ENCODE results near the gene EIF2AK2. TPM values are rescaled to one million over a fixed set of nuclear protein-coding genes. Genes with fewer than 3 reads are reported as not detected.

EIF2AK2 gene
- total RNA-seq, 2 experiments from 2014 or later = 48.1 to 52.6 TPM

DNA sequence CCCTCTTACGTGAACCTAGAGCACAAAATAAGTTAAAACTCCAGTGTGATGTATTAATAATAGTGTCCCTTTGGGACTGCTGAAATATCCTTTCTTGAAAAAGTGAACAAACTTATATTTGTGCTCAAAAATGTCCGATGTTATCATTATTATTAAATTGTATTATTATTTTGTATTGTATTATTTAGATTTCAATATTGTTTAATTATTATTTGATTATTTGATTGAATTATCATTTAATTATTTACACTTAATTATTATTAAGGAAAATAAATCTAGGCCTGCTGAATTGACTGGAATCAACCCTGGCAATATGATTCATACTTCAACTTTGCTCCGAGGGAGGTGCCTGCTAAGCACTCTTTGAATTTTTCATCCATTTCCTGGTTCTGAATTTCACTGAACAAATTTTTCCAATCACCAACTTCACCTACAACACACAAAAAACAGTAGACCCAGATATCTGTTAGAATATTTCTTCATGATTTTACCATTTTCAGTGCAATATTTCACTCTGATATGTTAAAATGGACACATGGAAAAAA lies 10.9 kb upstream of the EIF2AK2 start:
- intact Hi-C loops (cut with micrococcal nuclease) = loop anchor here (2.0 to 10.0 kb wide), 4 partner anchors 29 to 370 kb away; partner anchors contain the start of gene CEBPZOS
- Mint-ChIP-seq H3K36me3 (peaks cover 6% of the 10 kb centered on the region), H3K4me3 (no peak overlapping the region), H3K4me1 (ENCODE audit: low read depth) (peaks cover 2% of the 10 kb centered on the region), H3K9me3 (peaks cover 12% of the 10 kb centered on the region), H3K27me3 (no peaks in the 10 kb centered on the region), H3K27ac (no peak overlapping the region)
- ChIA-PET POLR2A (no interaction called here), CTCF (interaction anchor here (0.6 to 2.2 kb wide), 8 partner anchors 9 to 710 kb away, joined by 3 to 8 read pairs (median 4); no protein-coding TSS in a partner anchor)
- no peak for DNase-seq

DNA sequence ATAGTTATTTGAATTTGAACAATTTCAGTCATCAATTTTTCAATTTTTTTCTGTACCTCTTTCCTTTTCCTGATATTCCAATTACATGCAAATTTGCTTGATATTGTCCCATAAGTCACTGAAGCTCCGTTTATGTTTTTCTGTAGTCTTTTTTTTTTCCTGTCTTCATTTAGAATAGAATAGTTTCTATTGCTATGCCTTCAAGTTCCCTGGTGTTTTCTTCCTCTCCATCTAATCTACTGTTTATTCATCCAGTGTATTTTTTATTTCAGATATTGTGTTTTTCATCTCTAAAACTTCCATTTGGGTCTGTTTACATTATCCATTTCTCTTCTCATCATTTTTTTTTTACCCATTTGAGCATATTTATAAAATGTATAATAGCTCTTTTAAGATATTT lies 8.0 kb upstream of the EIF2AK2 start:
- ChIA-PET CTCF (no interaction called here), POLR2A (no interaction called here)
- Mint-ChIP-seq H3K4me3 (no peak overlapping the region), H3K27ac (no peak overlapping the region), H3K4me1 (ENCODE audit: low read depth) (peaks cover 2% of the 10 kb centered on the region), H3K27me3 (no peaks in the 10 kb centered on the region), H3K36me3 (peaks cover 6% of the 10 kb centered on the region), H3K9me3 (peaks cover 12% of the 10 kb centered on the region)
- intact Hi-C loops (cut with micrococcal nuclease) = loop anchor here (5.0 to 10.0 kb wide), 3 partner anchors 210 to 373 kb away; no protein-coding TSS in a partner anchor
- no peak for DNase-seq

DNA sequence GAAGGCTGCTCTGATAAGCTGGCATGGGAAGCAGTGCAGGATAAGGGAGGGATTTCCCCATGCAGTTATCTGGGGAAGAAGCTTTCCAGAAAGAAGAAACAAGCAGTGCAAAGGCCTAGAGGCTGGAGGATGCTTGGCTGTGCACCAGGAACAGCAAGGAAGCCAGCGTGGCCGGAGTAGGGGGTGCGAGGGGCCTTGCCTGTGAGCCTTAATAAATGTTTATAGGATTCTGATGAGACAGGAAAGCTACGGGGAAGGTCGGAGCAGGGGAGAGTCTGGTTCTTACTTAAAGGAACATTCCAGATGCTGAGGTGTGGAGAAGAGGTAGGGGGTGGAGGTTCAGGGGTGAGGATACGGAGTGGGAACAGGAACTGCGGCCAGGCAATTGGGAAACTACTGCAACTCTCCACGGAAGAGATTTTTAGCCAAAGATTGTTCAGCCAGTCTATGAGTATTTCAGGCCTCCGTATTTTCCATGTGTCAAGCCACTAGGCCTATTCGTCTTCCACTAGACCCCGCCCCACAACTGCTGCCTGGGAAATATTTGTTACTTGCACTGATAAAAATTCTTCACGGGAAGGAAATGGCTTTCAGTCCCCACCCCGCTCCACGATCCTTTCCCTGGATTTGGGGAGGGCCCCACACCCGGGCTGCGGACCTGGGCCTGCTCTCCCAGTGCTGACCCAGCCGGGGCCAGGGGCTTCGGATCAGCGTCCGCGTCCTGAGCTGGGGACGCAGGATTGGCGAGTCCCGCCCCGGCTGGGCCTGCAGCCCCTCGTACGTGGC lies 516 bp downstream of the EIF2AK2 start:
- Mint-ChIP-seq H3K9me3 (no peaks in the 10 kb centered on the region), H3K27me3 (no peaks in the 10 kb centered on the region), H3K4me3 (peak overlapping the region; percentile 80), H3K27ac (peak overlapping the region; percentile 66), H3K4me1 (ENCODE audit: low read depth) (peaks cover 40% of the 10 kb centered on the region), H3K36me3 (peaks cover 22% of the 10 kb centered on the region)
- DNase-seq = peak; percentile 50
- intact Hi-C loops (cut with micrococcal nuclease) = loop anchor here (2.0 to 5.0 kb wide), 4 partner anchors 41 to 716 kb away; partner anchors contain the start of genes CEBPZOS, PRKD3 and STRN
- ChIA-PET CTCF (interaction anchor here (0.6 to 1.4 kb wide), 4 partner anchors 10 to 1354 kb away, joined by 3 to 4 read pairs (median 3); no protein-coding TSS in a partner anchor), POLR2A (interaction anchor here (1.0 to 1.7 kb wide), 5 partner anchors 10 to 75 kb away, joined by 3 to 7 read pairs (median 3); partner anchors contain the start of genes CEBPZ and NDUFAF7)

DNA sequence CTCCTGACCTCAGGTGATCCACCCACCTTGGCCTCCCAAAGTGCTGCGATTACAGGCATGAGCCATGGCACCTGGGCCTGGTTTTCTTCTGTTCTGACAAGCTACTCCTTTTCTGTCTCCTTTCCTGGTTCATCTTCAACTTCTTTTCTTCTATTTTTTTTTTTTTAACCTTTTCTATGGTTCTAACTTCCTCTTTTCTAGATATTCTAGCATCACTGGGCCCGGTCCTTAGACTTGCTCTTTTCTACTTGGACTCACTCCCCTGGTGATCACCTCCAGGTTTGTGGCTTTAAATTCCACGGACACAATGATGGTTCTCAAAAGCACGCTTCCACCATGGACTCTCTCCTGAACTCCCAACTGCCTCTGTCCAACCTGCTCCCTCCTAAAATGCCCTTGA lies 2.0 kb downstream of the EIF2AK2 start:
- peaks cover 53% of the 10 kb centered on the region for H3K4me1 Mint-ChIP-seq (ENCODE audit: low read depth)
- H3K36me3 Mint-ChIP-seq = peaks cover 22% of the 10 kb centered on the region
- intact Hi-C loops (cut with micrococcal nuclease) = loop anchor here (5.0 kb wide), 3 partner anchors 168 to 718 kb away; partner anchors contain the start of genes PRKD3 and STRN
- H3K9me3 Mint-ChIP-seq = no peaks in the 10 kb centered on the region
- POLR2A ChIA-PET = interaction anchor here (0.6 kb wide), 1 partner anchor 42 kb away, joined by 3 read pairs; no protein-coding TSS in a partner anchor
- H3K4me3 Mint-ChIP-seq = no peak overlapping the region
- DNase-seq = no peak
- CTCF ChIA-PET = interaction anchor here (1.1 kb wide), 1 partner anchor 14 kb away, joined by 4 read pairs; no protein-coding TSS in a partner anchor
- no peaks in the 10 kb centered on the region for H3K27me3 Mint-ChIP-seq
- no peak overlapping the region for H3K27ac Mint-ChIP-seq

DNA sequence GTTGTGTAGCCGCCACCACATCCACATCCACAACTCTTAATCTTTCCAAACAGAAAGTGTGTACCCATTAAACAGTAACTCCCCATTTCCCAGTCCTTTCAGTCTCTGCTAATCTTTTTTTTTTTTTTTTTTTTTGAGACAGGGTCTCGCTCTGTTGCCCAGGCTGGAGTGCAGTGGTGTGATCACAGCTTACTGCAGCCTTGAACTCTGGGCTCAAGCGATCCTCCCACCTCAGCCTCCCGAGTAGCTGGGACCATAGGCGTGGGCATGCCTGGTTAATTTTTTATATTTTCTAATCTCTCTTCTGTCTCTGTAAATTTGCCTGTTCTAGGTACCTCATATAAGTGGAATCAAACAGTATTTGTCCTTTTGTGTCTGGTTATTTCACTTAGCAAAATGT lies 3.6 kb downstream of the EIF2AK2 start:
- Mint-ChIP-seq H3K9me3 (no peaks in the 10 kb centered on the region), H3K27ac (no peak overlapping the region), H3K27me3 (no peaks in the 10 kb centered on the region), H3K4me3 (no peak overlapping the region), H3K4me1 (ENCODE audit: low read depth) (peaks cover 56% of the 10 kb centered on the region), H3K36me3 (peaks cover 28% of the 10 kb centered on the region)
- ChIA-PET POLR2A (no interaction called here), CTCF (no interaction called here)
- DNase-seq = no peak
- intact Hi-C loops (cut with micrococcal nuclease) = no loop called here

DNA sequence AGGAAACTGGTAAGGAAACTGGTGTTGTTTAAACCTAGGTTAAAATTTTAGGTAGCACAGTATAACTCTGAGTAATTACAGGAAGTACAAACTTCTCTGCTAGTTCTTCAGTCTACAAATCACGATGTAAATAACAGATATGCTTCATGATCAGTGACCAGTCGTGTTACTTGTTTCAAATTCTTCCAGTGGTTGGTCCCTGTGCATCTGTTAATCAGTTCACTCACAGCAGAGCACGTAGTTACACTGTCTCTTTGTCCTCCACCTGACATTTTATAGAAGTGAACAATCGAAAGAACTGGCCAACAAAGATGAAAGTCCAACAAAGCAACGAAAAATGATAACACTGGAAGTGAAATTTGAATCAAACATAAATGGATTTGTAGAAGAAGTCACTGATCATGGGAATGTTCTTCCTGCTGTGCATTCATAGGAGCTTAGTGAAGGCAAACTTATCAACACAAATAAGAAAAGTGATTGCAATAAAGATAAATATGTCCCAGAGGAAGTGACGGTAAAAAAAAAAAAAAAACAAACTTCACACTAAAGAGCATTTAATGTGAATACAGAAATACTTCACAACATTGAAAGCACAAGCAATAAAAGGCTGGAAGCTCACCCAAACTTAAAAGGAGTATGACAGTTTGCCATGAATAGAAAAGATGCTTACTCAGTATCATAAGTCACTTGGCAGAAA lies 7.0 kb downstream of the EIF2AK2 start:
- intact Hi-C loops (cut with micrococcal nuclease) = no loop called here
- H3K4me3 Mint-ChIP-seq = peak overlapping the region; percentile 50
- H3K4me1 Mint-ChIP-seq (ENCODE audit: low read depth) = peaks cover 35% of the 10 kb centered on the region
- H3K27me3 Mint-ChIP-seq = no peaks in the 10 kb centered on the region
- peaks cover 40% of the 10 kb centered on the region for H3K36me3 Mint-ChIP-seq
- ChIA-PET POLR2A (no interaction called here), CTCF (no interaction called here)
- H3K27ac Mint-ChIP-seq = peak overlapping the region; percentile 77
- H3K9me3 Mint-ChIP-seq = no peaks in the 10 kb centered on the region
- DNase-seq = no peak

DNA sequence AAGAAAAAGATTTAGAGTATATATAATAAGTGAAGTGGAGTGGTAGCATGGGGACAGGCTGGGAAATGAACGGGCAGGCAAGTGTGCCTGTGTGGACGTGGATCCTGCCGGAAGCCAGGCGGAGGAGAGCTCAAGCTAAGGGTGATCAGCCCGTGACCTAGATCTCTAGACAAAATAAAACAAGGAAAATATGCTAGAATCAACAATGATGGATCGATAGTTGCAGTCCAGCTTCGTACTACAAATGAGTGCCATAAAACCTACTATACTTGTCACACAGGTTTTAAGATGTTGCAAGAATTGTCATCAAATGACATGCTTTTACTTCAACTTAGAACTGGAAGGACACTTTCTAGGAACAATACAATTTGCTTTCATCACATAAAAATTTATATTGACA lies 8.5 kb downstream of the EIF2AK2 start:
- H3K9me3 Mint-ChIP-seq = no peaks in the 10 kb centered on the region
- intact Hi-C loops (cut with micrococcal nuclease) = no loop called here
- no peak for DNase-seq
- H3K27ac Mint-ChIP-seq = no peak overlapping the region
- peaks cover 29% of the 10 kb centered on the region for H3K4me1 Mint-ChIP-seq (ENCODE audit: low read depth)
- ChIA-PET POLR2A (no interaction called here), CTCF (interaction anchor here (0.6 kb wide), 1 partner anchor 103 kb away, joined by 3 read pairs; no protein-coding TSS in a partner anchor)
- H3K36me3 Mint-ChIP-seq = peaks cover 37% of the 10 kb centered on the region
- no peak overlapping the region for H3K4me3 Mint-ChIP-seq
- H3K27me3 Mint-ChIP-seq = no peaks in the 10 kb centered on the region

DNA sequence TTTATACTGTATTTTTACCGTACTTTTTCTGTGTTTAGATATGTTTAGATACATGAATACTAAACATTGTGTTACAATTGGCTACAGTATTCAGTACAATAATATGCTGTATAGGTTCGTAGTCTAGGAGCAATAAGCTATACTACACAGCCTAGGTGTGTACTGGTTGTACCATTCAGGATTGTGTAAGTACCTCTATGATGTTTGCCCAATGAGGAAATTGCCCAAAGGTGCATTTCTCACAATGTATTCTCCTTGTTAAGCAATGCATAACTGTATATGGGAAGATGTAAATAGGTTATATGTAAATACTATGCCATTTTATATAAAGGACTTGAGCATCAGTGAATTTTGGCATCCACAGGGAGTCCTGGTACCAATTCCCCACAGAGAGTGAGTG lies 10.7 kb downstream of the EIF2AK2 start:
- ChIA-PET POLR2A (interaction anchor here (1.2 kb wide), 1 partner anchor 11 kb away, joined by 3 read pairs; the partner anchor contains the start of gene EIF2AK2), CTCF (interaction anchor here (1.0 kb wide), 2 partner anchors 11 to 23 kb away, joined by 3 read pairs; partner anchors contain the start of gene EIF2AK2)
- Mint-ChIP-seq H3K9me3 (no peaks in the 10 kb centered on the region), H3K27me3 (no peaks in the 10 kb centered on the region), H3K27ac (no peak overlapping the region), H3K36me3 (peaks cover 31% of the 10 kb centered on the region), H3K4me1 (ENCODE audit: low read depth) (peaks cover 16% of the 10 kb centered on the region), H3K4me3 (no peak overlapping the region)
- no peak for DNase-seq
- intact Hi-C loops (cut with micrococcal nuclease) = no loop called here

DNA sequence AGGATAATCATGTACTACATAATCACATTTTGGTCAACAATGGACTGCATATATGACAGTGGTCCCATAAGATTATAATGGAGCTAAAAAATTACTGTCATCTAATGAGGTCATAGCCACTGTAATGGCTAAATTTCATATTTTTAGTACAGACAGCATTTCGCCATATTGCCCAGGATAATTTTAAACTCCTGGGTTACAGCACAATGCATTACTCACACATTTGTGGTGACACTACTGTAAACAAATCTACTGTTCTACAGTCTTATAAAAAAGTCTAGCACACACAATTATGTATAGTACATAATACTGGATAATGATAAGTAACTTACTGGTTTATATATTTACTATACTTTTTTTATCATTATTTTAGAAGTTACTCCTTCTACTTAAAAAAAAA lies 12.8 kb downstream of the EIF2AK2 start:
- no peak overlapping the region for H3K27ac Mint-ChIP-seq
- ChIA-PET CTCF (no interaction called here), POLR2A (no interaction called here)
- H3K27me3 Mint-ChIP-seq = no peaks in the 10 kb centered on the region
- no peak for DNase-seq
- H3K4me1 Mint-ChIP-seq (ENCODE audit: low read depth) = peaks cover 7% of the 10 kb centered on the region
- H3K4me3 Mint-ChIP-seq = no peak overlapping the region
- no peaks in the 10 kb centered on the region for H3K9me3 Mint-ChIP-seq
- intact Hi-C loops (cut with micrococcal nuclease) = no loop called here
- peaks cover 43% of the 10 kb centered on the region for H3K36me3 Mint-ChIP-seq

DNA sequence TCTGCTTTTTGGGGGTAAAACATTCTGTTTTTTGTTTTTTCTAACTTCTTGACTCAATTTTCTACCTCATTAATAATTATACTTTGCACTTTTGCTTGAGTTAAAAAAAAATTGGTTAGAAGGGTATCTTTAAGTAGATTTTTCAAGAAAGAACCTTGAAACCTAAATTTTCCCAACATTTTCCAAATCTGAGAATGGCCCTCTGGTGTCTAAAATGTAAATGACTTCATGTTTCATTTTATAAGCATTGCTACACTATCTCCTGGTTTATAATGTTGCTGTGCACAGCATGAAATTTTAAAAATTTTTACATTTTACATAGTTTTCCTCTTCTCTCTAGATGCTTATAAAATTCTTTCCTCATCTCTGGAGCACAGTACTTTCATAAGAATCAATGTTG lies 14.2 kb downstream of the EIF2AK2 start:
- Mint-ChIP-seq H3K27ac (no peak overlapping the region), H3K4me3 (no peak overlapping the region), H3K4me1 (ENCODE audit: low read depth) (peaks cover 6% of the 10 kb centered on the region), H3K27me3 (no peaks in the 10 kb centered on the region), H3K9me3 (no peaks in the 10 kb centered on the region), H3K36me3 (peaks cover 38% of the 10 kb centered on the region)
- ChIA-PET CTCF (no interaction called here), POLR2A (interaction anchor here (0.9 kb wide), 1 partner anchor 38 kb away, joined by 3 read pairs; no protein-coding TSS in a partner anchor)
- no peak for DNase-seq
- intact Hi-C loops (cut with micrococcal nuclease) = no loop called here

DNA sequence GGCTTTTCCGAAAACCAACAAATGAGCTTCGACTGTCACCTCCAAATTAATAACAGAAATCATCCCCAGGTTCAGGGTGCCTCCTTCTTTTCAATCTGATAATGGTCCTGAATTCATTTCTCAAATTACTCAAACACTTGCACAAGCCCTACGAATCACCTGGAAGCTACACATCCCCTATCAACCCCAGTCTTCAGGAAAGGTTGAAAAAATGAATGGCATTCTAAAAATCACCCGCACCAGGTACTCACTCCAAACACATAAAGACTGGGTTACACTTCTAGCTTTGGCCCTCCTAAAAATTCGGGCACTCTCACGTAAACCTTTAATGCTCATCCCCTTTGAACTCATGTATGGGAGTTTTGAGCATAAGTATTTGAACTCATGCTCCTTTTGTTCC lies 23.9 kb downstream of the EIF2AK2 start:
- POLR2A ChIA-PET = no interaction called here
- intact Hi-C loops (cut with micrococcal nuclease) = no loop called here
- Mint-ChIP-seq H3K9me3 (no peaks in the 10 kb centered on the region), H3K4me3 (no peak overlapping the region), H3K36me3 (peaks cover 48% of the 10 kb centered on the region), H3K4me1 (ENCODE audit: low read depth) (no peaks in the 10 kb centered on the region), H3K27me3 (no peaks in the 10 kb centered on the region), H3K27ac (no peak overlapping the region)
- CTCF ChIA-PET = no interaction called here
- DNase-seq = no peak

DNA sequence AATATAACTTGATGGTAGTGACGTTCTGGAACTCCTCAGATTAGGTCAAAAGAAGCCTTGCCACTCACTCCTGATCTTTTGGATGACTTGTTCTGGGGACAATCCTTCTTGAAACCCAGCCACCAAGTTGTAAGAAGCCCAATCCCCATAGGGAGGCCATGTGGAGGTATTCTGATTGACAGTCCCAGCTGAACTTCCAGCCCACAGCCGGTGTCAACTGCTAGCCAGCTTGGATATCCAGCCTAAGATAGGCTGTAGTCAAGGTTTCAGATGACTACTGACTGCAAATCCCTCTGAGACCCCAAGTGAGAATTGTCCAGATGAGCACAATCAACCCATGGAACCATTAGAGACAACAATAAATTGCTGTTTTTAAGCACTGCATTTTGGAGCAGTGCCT lies 31.4 kb downstream of the EIF2AK2 start:
- no peak overlapping the region for H3K4me3 Mint-ChIP-seq
- no peak overlapping the region for H3K27ac Mint-ChIP-seq
- DNase-seq = no peak
- POLR2A ChIA-PET = interaction anchor here (0.6 kb wide), 1 partner anchor 10 kb away, joined by 3 read pairs; no protein-coding TSS in a partner anchor
- H3K27me3 Mint-ChIP-seq = no peaks in the 10 kb centered on the region
- H3K9me3 Mint-ChIP-seq = no peaks in the 10 kb centered on the region
- CTCF ChIA-PET = no interaction called here
- H3K36me3 Mint-ChIP-seq = peaks cover 38% of the 10 kb centered on the region
- intact Hi-C loops (cut with micrococcal nuclease) = no loop called here
- H3K4me1 Mint-ChIP-seq (ENCODE audit: low read depth) = no peaks in the 10 kb centered on the region

All from activated CD4-positive, alpha-beta memory T cell treated with anti-CD3 and anti-CD28 coated beads for 36 hours (primary cell).